ENCODE measurements around the gene CSF3R. TPM values are rescaled to one million over a fixed set of nuclear protein-coding genes. Genes with fewer than 3 reads are reported as not detected.

CSF3R gene
- total RNA-seq, 3 donors from 2014 or later (not counting 1 experiment from before 2014, with no cell fraction given): 5.7 to 74.9 (median 11.7) TPM

DNA sequence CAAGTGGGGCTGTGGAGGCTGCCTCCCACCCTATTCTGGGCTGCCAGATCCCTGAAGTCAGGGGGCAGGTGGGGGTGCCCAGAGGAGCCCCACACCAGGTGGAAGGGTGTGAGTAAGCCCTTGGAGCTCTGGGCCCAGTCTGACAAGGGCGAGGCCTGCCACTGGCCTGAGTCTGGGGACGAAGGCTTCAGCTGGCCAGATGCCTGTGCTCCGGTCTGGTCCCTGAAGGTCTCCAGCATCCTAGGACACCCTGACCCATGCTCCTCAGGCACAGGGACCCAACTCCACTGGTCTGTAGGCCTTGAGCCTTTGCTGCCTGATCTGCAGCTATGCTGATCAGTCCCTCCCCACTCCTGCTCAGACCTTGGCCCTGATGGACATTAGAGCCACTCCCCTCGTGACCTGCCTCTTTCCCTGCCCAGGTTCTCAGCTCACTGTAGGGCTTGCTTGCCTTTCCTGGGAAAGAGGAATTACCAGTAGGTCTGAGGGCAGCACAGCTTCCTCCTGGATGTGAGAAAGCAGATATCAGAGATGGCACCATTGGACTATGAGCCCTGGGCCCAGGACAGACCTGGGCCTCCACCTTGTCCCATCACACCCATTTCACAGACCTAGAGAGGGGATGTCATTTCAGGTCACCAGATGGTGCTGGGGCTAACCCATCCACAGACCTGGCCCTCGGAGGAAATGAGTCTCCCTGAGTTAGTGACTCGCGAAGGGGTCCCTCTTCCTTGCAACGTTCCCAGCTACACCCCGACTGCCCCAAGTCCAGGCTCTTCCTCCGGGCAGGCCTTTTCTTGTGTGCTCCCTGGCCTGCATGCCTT lies 32.8 kb upstream of the CSF3R start:
- Mint-ChIP-seq H3K27me3 (ENCODE audit: low read depth in 2 of 2) (peaks cover 0 to 2% of the 10 kb centered on the region in 2 donors), H3K36me3 (no peaks in the 10 kb centered on the region), H3K27ac (no peak overlapping the region), H3K4me1 (no peaks in the 10 kb centered on the region), H3K9me3 (no peaks in the 10 kb centered on the region), H3K4me3 (no peak overlapping the region)
- TF ChIP-seq, protein P1, sequence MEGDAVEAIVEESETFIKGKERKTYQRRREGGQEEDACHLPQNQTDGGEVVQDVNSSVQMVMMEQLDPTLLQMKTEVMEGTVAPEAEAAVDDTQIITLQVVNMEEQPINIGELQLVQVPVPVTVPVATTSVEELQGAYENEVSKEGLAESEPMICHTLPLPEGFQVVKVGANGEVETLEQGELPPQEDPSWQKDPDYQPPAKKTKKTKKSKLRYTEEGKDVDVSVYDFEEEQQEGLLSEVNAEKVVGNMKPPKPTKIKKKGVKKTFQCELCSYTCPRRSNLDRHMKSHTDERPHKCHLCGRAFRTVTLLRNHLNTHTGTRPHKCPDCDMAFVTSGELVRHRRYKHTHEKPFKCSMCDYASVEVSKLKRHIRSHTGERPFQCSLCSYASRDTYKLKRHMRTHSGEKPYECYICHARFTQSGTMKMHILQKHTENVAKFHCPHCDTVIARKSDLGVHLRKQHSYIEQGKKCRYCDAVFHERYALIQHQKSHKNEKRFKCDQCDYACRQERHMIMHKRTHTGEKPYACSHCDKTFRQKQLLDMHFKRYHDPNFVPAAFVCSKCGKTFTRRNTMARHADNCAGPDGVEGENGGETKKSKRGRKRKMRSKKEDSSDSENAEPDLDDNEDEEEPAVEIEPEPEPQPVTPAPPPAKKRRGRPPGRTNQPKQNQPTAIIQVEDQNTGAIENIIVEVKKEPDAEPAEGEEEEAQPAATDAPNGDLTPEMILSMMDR (IDR thresholded peaks at IDR 0.05): no peak
- H3K27me3 ChIP-seq (ENCODE audit: control insufficient read depth, insufficient read depth, low read length): no peaks in the 10 kb centered on the region
- H3K27ac ChIP-seq (ENCODE audit: low read length): no peak overlapping the region
- H3K4me3 ChIP-seq (ENCODE audit: low read length): no peak overlapping the region
- WGBS (ENCODE audit: insufficient coverage): 85% methylated on average over 10 of the region's 10 CpGs
- DNase-seq: no peak
- H3K9me3 ChIP-seq (ENCODE audit: control insufficient read depth, insufficient read depth, low read length): no peaks in the 10 kb centered on the region
- intact Hi-C loops (cut with micrococcal nuclease): loop anchor here (5.0 kb wide), 1 partner anchor 917 kb away; no protein-coding TSS in a partner anchor
- ATAC-seq: no peak
- no peaks in the 10 kb centered on the region for H3K4me1 ChIP-seq (ENCODE audit: control insufficient read depth, insufficient read depth, low read length)
- no peaks in the 10 kb centered on the region for H3K36me3 ChIP-seq (ENCODE audit: control insufficient read depth, insufficient read depth, low read length)

GRCh38 chr1:36514501-36514900 lies 31.8 kb upstream of the CSF3R start:
- Histone ChIP-seq H3K27me3 (ENCODE audit: control insufficient read depth, insufficient read depth, low read length) (no peaks in the 10 kb centered on the region), H3K4me1 (ENCODE audit: control insufficient read depth, insufficient read depth, low read length) (no peaks in the 10 kb centered on the region), H3K9me3 (ENCODE audit: control insufficient read depth, insufficient read depth, low read length) (no peaks in the 10 kb centered on the region), H3K36me3 (ENCODE audit: control insufficient read depth, insufficient read depth, low read length) (no peaks in the 10 kb centered on the region), H3K27ac (ENCODE audit: low read length) (no peak overlapping the region), H3K4me3 (ENCODE audit: low read length) (no peak overlapping the region)
- TF ChIP-seq, protein P1 (IDR thresholded peaks at IDR 0.05): no peak
- ATAC-seq (no peak), DNase-seq (no peak)
- no peaks in the 10 kb centered on the region for H3K36me3 Mint-ChIP-seq
- no peak overlapping the region for H3K4me3 Mint-ChIP-seq
- H3K27me3 Mint-ChIP-seq (ENCODE audit: low read depth in 2 of 2): peaks cover 0 to 2% of the 10 kb centered on the region in 2 donors
- 91% methylated on average over 18 of the region's 18 CpGs for WGBS (ENCODE audit: insufficient coverage)
- no peaks in the 10 kb centered on the region for H3K9me3 Mint-ChIP-seq
- no peak overlapping the region for H3K27ac Mint-ChIP-seq
- H3K4me1 Mint-ChIP-seq: no peaks in the 10 kb centered on the region
- intact Hi-C loops (cut with micrococcal nuclease): no loop called here

- Mint-ChIP-seq H3K27ac (no peak overlapping the region), H3K36me3 (no peaks in the 10 kb centered on the region), H3K9me3 (no peaks in the 10 kb centered on the region), H3K4me3 (no peak overlapping the region), H3K4me1 (no peaks in the 10 kb centered on the region), H3K27me3 (ENCODE audit: low read depth in 2 of 2) (peaks cover 0 to 2% of the 10 kb centered on the region in 2 donors)
- TF ChIP-seq, protein P1 (IDR thresholded peaks at IDR 0.05): no peak
- ATAC-seq (no peak), DNase-seq (no peak)
- no peaks in the 10 kb centered on the region for H3K36me3 ChIP-seq (ENCODE audit: control insufficient read depth, insufficient read depth, low read length)
- H3K9me3 ChIP-seq (ENCODE audit: control insufficient read depth, insufficient read depth, low read length): no peaks in the 10 kb centered on the region
- no peak overlapping the region for H3K4me3 ChIP-seq (ENCODE audit: low read length)
- intact Hi-C loops (cut with micrococcal nuclease): no loop called here
- WGBS (ENCODE audit: insufficient coverage): 80% methylated on average over 12 of the region's 12 CpGs
- H3K27me3 ChIP-seq (ENCODE audit: control insufficient read depth, insufficient read depth, low read length): no peaks in the 10 kb centered on the region
- no peaks in the 10 kb centered on the region for H3K4me1 ChIP-seq (ENCODE audit: control insufficient read depth, insufficient read depth, low read length)
- H3K27ac ChIP-seq (ENCODE audit: low read length): no peak overlapping the region
Measured at GRCh38 chr1:36513676-36514473, 31.2 kb upstream of the CSF3R start.
